ENCODE measurements around the gene GPC6.

GPC6 gene

GRCh38 chr13:93361703-93362102 is 135.1 kb downstream of the GPC6 start:
- no peak overlapping the region for H3K4me3 ChIP-seq (ENCODE audit: low read length in 2 of 2)
- no peaks in the 10 kb centered on the region for H3K9me3 ChIP-seq (ENCODE audit: control insufficient read depth in 2 of 2, low read length in 2 of 2)
- H3K4me1 ChIP-seq (ENCODE audit: control insufficient read depth in 2 of 2, insufficient read depth in 2 of 2, low read length in 2 of 2), result no peaks in the 10 kb centered on the region
- H3K27me3 ChIP-seq (ENCODE audit: control insufficient read depth in 2 of 2, insufficient read depth in 2 of 2, low read length in 2 of 2), result no peaks in the 10 kb centered on the region
- H3K36me3 ChIP-seq (ENCODE audit: control insufficient read depth in 2 of 2, insufficient read depth in 2 of 2, low read length in 2 of 2), result no peaks in the 10 kb centered on the region
- H3K27ac ChIP-seq (ENCODE audit: low read depth in 2 of 2, low read length in 2 of 2), result no peak overlapping the region
- H3K9ac ChIP-seq (ENCODE audit: low read depth in 1 of 2, low read length in 2 of 2), result no peak overlapping the region

GRCh38 chr13:93364166-93364565 is 137.6 kb downstream of the GPC6 start:
- H3K4me3 ChIP-seq (ENCODE audit: low read length in 2 of 2), result no peak overlapping the region
- H3K36me3 ChIP-seq (ENCODE audit: control insufficient read depth in 2 of 2, insufficient read depth in 2 of 2, low read length in 2 of 2), result no peaks in the 10 kb centered on the region
- H3K27ac ChIP-seq (ENCODE audit: low read depth in 2 of 2, low read length in 2 of 2), result no peak overlapping the region
- no peaks in the 10 kb centered on the region for H3K27me3 ChIP-seq (ENCODE audit: control insufficient read depth in 2 of 2, insufficient read depth in 2 of 2, low read length in 2 of 2)
- H3K9ac ChIP-seq (ENCODE audit: low read depth in 1 of 2, low read length in 2 of 2), result no peak overlapping the region
- no peaks in the 10 kb centered on the region for H3K9me3 ChIP-seq (ENCODE audit: control insufficient read depth in 2 of 2, low read length in 2 of 2)
- H3K4me1 ChIP-seq (ENCODE audit: control insufficient read depth in 2 of 2, insufficient read depth in 2 of 2, low read length in 2 of 2), result no peaks in the 10 kb centered on the region

- Histone ChIP-seq H3K9ac (ENCODE audit: low read depth in 1 of 2, low read length in 2 of 2) (no peak overlapping the region), H3K27ac (ENCODE audit: low read depth in 2 of 2, low read length in 2 of 2) (no peak overlapping the region), H3K9me3 (ENCODE audit: control insufficient read depth in 2 of 2, low read length in 2 of 2) (no peaks in the 10 kb centered on the region)
These were observed 141.7 kb downstream of the GPC6 start for GRCh38 chr13:93368296-93368695.

GRCh38 chr13:93368718-93369117 is 142.1 kb downstream of the GPC6 start:
- H3K4me1 ChIP-seq (ENCODE audit: control insufficient read depth in 2 of 2, insufficient read depth in 2 of 2, low read length in 2 of 2), result no peaks in the 10 kb centered on the region
- H3K36me3 ChIP-seq (ENCODE audit: control insufficient read depth in 2 of 2, insufficient read depth in 2 of 2, low read length in 2 of 2), result no peaks in the 10 kb centered on the region
- no peak overlapping the region for H3K27ac ChIP-seq (ENCODE audit: low read depth in 2 of 2, low read length in 2 of 2)
- H3K4me3 ChIP-seq (ENCODE audit: low read length in 2 of 2), result no peak overlapping the region
- no peaks in the 10 kb centered on the region for H3K9me3 ChIP-seq (ENCODE audit: control insufficient read depth in 2 of 2, low read length in 2 of 2)
- H3K27me3 ChIP-seq (ENCODE audit: control insufficient read depth in 2 of 2, insufficient read depth in 2 of 2, low read length in 2 of 2), result no peaks in the 10 kb centered on the region
- no peak overlapping the region for H3K9ac ChIP-seq (ENCODE audit: low read depth in 1 of 2, low read length in 2 of 2)

More at GRCh38 chr13:93368296-93368695, 141.7 kb downstream of the GPC6 start:
- Histone ChIP-seq H3K36me3 (ENCODE audit: control insufficient read depth in 2 of 2, insufficient read depth in 2 of 2, low read length in 2 of 2) (no peaks in the 10 kb centered on the region), H3K27me3 (ENCODE audit: control insufficient read depth in 2 of 2, insufficient read depth in 2 of 2, low read length in 2 of 2) (no peaks in the 10 kb centered on the region), H3K4me1 (ENCODE audit: control insufficient read depth in 2 of 2, insufficient read depth in 2 of 2, low read length in 2 of 2) (no peaks in the 10 kb centered on the region), H3K4me3 (ENCODE audit: low read length in 2 of 2) (no peak overlapping the region)

- Histone ChIP-seq H3K4me3 (ENCODE audit: low read length in 2 of 2) (no peak overlapping the region), H3K27me3 (ENCODE audit: control insufficient read depth in 2 of 2, insufficient read depth in 2 of 2, low read length in 2 of 2) (no peaks in the 10 kb centered on the region), H3K9ac (ENCODE audit: low read depth in 1 of 2, low read length in 2 of 2) (no peak overlapping the region), H3K9me3 (ENCODE audit: control insufficient read depth in 2 of 2, low read length in 2 of 2) (peaks cover 0 to 3% of the 10 kb centered on the region in 2 donors), H3K27ac (ENCODE audit: low read depth in 2 of 2, low read length in 2 of 2) (no peak overlapping the region), H3K4me1 (ENCODE audit: control insufficient read depth in 2 of 2, insufficient read depth in 2 of 2, low read length in 2 of 2) (no peaks in the 10 kb centered on the region), H3K36me3 (ENCODE audit: control insufficient read depth in 2 of 2, insufficient read depth in 2 of 2, low read length in 2 of 2) (no peaks in the 10 kb centered on the region)
These were observed 146.2 kb downstream of the GPC6 start for GRCh38 chr13:93372856-93373255.

- no peak overlapping the region for H3K27ac ChIP-seq (ENCODE audit: low read depth in 2 of 2, low read length in 2 of 2)
- peaks cover 0 to 3% of the 10 kb centered on the region in 2 donors for H3K9me3 ChIP-seq (ENCODE audit: control insufficient read depth in 2 of 2, low read length in 2 of 2)
- no peak overlapping the region for H3K9ac ChIP-seq (ENCODE audit: low read depth in 1 of 2, low read length in 2 of 2)
- H3K27me3 ChIP-seq (ENCODE audit: control insufficient read depth in 2 of 2, insufficient read depth in 2 of 2, low read length in 2 of 2), result no peaks in the 10 kb centered on the region
- no peaks in the 10 kb centered on the region for H3K36me3 ChIP-seq (ENCODE audit: control insufficient read depth in 2 of 2, insufficient read depth in 2 of 2, low read length in 2 of 2)
- H3K4me1 ChIP-seq (ENCODE audit: control insufficient read depth in 2 of 2, insufficient read depth in 2 of 2, low read length in 2 of 2), result no peaks in the 10 kb centered on the region
- no peak overlapping the region for H3K4me3 ChIP-seq (ENCODE audit: low read length in 2 of 2)
These were observed 148.9 kb downstream of the GPC6 start for GRCh38 chr13:93375491-93375890.

GRCh38 chr13:93377196-93377595 is 150.6 kb downstream of the GPC6 start:
- Histone ChIP-seq H3K27ac (ENCODE audit: low read depth in 2 of 2, low read length in 2 of 2) (no peak overlapping the region), H3K4me3 (ENCODE audit: low read length in 2 of 2) (no peak overlapping the region), H3K4me1 (ENCODE audit: control insufficient read depth in 2 of 2, insufficient read depth in 2 of 2, low read length in 2 of 2) (no peaks in the 10 kb centered on the region), H3K36me3 (ENCODE audit: control insufficient read depth in 2 of 2, insufficient read depth in 2 of 2, low read length in 2 of 2) (no peaks in the 10 kb centered on the region), H3K9ac (ENCODE audit: low read depth in 1 of 2, low read length in 2 of 2) (no peak overlapping the region), H3K27me3 (ENCODE audit: control insufficient read depth in 2 of 2, insufficient read depth in 2 of 2, low read length in 2 of 2) (no peaks in the 10 kb centered on the region), H3K9me3 (ENCODE audit: control insufficient read depth in 2 of 2, low read length in 2 of 2) (peaks cover 0 to 3% of the 10 kb centered on the region in 2 donors)

GRCh38 chr13:93378184-93378583 is 151.6 kb downstream of the GPC6 start:
- H3K4me3 ChIP-seq (ENCODE audit: low read length in 2 of 2), result no peak overlapping the region
- H3K4me1 ChIP-seq (ENCODE audit: control insufficient read depth in 2 of 2, insufficient read depth in 2 of 2, low read length in 2 of 2), result no peaks in the 10 kb centered on the region

GRCh38 chr13:93386116-93386515 is 159.5 kb downstream of the GPC6 start:
- Histone ChIP-seq H3K9ac (ENCODE audit: low read depth in 1 of 2, low read length in 2 of 2) (no peak overlapping the region), H3K36me3 (ENCODE audit: control insufficient read depth in 2 of 2, insufficient read depth in 2 of 2, low read length in 2 of 2) (no peaks in the 10 kb centered on the region), H3K27ac (ENCODE audit: low read depth in 2 of 2, low read length in 2 of 2) (no peak overlapping the region), H3K4me1 (ENCODE audit: control insufficient read depth in 2 of 2, insufficient read depth in 2 of 2, low read length in 2 of 2) (no peaks in the 10 kb centered on the region), H3K9me3 (ENCODE audit: control insufficient read depth in 2 of 2, low read length in 2 of 2) (no peaks in the 10 kb centered on the region), H3K27me3 (ENCODE audit: control insufficient read depth in 2 of 2, insufficient read depth in 2 of 2, low read length in 2 of 2) (no peaks in the 10 kb centered on the region), H3K4me3 (ENCODE audit: low read length in 2 of 2) (no peak overlapping the region)

More at GRCh38 chr13:93378184-93378583, 151.6 kb downstream of the GPC6 start:
- H3K27ac ChIP-seq (ENCODE audit: low read depth in 2 of 2, low read length in 2 of 2), result no peak overlapping the region
- no peaks in the 10 kb centered on the region for H3K36me3 ChIP-seq (ENCODE audit: control insufficient read depth in 2 of 2, insufficient read depth in 2 of 2, low read length in 2 of 2)
- no peak overlapping the region for H3K9ac ChIP-seq (ENCODE audit: low read depth in 1 of 2, low read length in 2 of 2)
- H3K27me3 ChIP-seq (ENCODE audit: control insufficient read depth in 2 of 2, insufficient read depth in 2 of 2, low read length in 2 of 2), result no peaks in the 10 kb centered on the region
- H3K9me3 ChIP-seq (ENCODE audit: control insufficient read depth in 2 of 2, low read length in 2 of 2), result peaks cover 0 to 3% of the 10 kb centered on the region in 2 donors

GRCh38 chr13:93388701-93389100 is 162.1 kb downstream of the GPC6 start:
- H3K27ac ChIP-seq (ENCODE audit: low read depth in 2 of 2, low read length in 2 of 2), result no peak overlapping the region
- H3K27me3 ChIP-seq (ENCODE audit: control insufficient read depth in 2 of 2, insufficient read depth in 2 of 2, low read length in 2 of 2), result no peaks in the 10 kb centered on the region
- H3K4me3 ChIP-seq (ENCODE audit: low read length in 2 of 2), result no peak overlapping the region
- no peak overlapping the region for H3K9ac ChIP-seq (ENCODE audit: low read depth in 1 of 2, low read length in 2 of 2)
- no peaks in the 10 kb centered on the region for H3K36me3 ChIP-seq (ENCODE audit: control insufficient read depth in 2 of 2, insufficient read depth in 2 of 2, low read length in 2 of 2)
- no peaks in the 10 kb centered on the region for H3K4me1 ChIP-seq (ENCODE audit: control insufficient read depth in 2 of 2, insufficient read depth in 2 of 2, low read length in 2 of 2)
- H3K9me3 ChIP-seq (ENCODE audit: control insufficient read depth in 2 of 2, low read length in 2 of 2), result no peaks in the 10 kb centered on the region

GRCh38 chr13:93397619-93398018 is 171.0 kb downstream of the GPC6 start:
- Histone ChIP-seq H3K9me3 (ENCODE audit: control insufficient read depth in 2 of 2, low read length in 2 of 2) (no peaks in the 10 kb centered on the region), H3K9ac (ENCODE audit: low read depth in 1 of 2, low read length in 2 of 2) (no peak overlapping the region), H3K4me1 (ENCODE audit: control insufficient read depth in 2 of 2, insufficient read depth in 2 of 2, low read length in 2 of 2) (no peaks in the 10 kb centered on the region), H3K27me3 (ENCODE audit: control insufficient read depth in 2 of 2, insufficient read depth in 2 of 2, low read length in 2 of 2) (no peaks in the 10 kb centered on the region), H3K27ac (ENCODE audit: low read depth in 2 of 2, low read length in 2 of 2) (no peak overlapping the region), H3K4me3 (ENCODE audit: low read length in 2 of 2) (no peak overlapping the region), H3K36me3 (ENCODE audit: control insufficient read depth in 2 of 2, insufficient read depth in 2 of 2, low read length in 2 of 2) (no peaks in the 10 kb centered on the region)
